Prostate gland (tissue), 2 donors: ENCODE data around the gene ACER2. TPM values are rescaled to one million over a fixed set of nuclear protein-coding genes. Genes with fewer than 3 reads are reported as not detected.

Source experiments
- DNase-seq: peaks from one replicate; pipeline ENCODE4 v3.0.0-alpha.2; 2019; ENCODE audit warnings: low spot score
- H3K27ac ChIP-seq, 2 donors: fragments of 200-600 bp; sonication (generic); 2 replicates each; pipeline ENCODE4 v1.5.1; 2017 to 2019
- H3K27me3 ChIP-seq: fragments of 200-600 bp; sonication (generic); replicated peaks from 2 replicates; pipeline ENCODE4 v1.5.1; 2019; ENCODE audit not compliant: insufficient read depth
- H3K36me3 ChIP-seq, 2 donors: fragments of 200-600 bp; sonication (generic); 1 replicate in 1 of 2; 2 replicates in 1 of 2; pipeline versions ENCODE4 v1.5.1 to v1.8.1; 2017 to 2019
- H3K4me1 ChIP-seq: fragments of 200-600 bp; sonication (generic); replicated peaks from 2 replicates; pipeline ENCODE4 v1.5.1; 2019
- H3K4me3 ChIP-seq, 2 donors: fragments of 200-600 bp; sonication (generic); 2 replicates each; pipeline ENCODE4 v1.5.1; 2017 to 2019
- H3K9me3 ChIP-seq: fragments of 200-600 bp; sonication (generic); 2 replicates; pipeline ENCODE4 v1.5.1; 2017
- CTCF ChIP-seq, 4 experiments: fragments of 200-600 bp in 2 of 4; fragments of 450-650 bp in 2 of 4; sonication (generic) in 2 of 4; IDR thresholded peaks; 1 replicate in 3 of 4; 2 replicates in 1 of 4; pipeline ENCODE4 v1.5.1; 2016 to 2019; ENCODE audit warnings: antibody characterized with exemption in 4 of 4, mild to moderate bottlenecking in 2 of 4, moderate library complexity in 2 of 4
- POLR2A ChIP-seq: fragments of 450-650 bp; IDR thresholded peaks from one replicate; pipeline ENCODE4 v1.6.1; 2016; ENCODE audit warnings: antibody characterized with exemption, mild to moderate bottlenecking
- POLR2AphosphoS5 ChIP-seq: sonication (generic); formaldehyde crosslinking; IDR thresholded peaks from one replicate; pipeline ENCODE4 v1.6.1; 2017; ENCODE audit warnings: antibody characterized with exemption
- WGBS: methylation state at CpG from one replicate; pipeline ENCODE4 v1.1.5; 2018; 5-methylcytosine and 5-hydroxymethylcytosine counted together
- intact Hi-C: fragments of 100-400 bp; cut with DNase I; formaldehyde crosslinking; loops from one replicate; pipeline ENCODE4 v1.14.2; 2022
- total RNA-seq, 2 donors: library from RNA; depleted of rRNA; stranded (reverse); fragments of >200 nt; gene quantifications; one replicate each; pipeline ENCODE4 v1.1.0, GENCODE V29; 2016

ACER2 gene
- total RNA-seq, 2 donors from 2014 or later: 11.1 to 14.0 TPM

- H3K9me3 ChIP-seq: no peaks in the 10 kb centered on the region
- H3K27me3 ChIP-seq: no peaks in the 10 kb centered on the region
- 89% methylated on average over 1 of the region's 1 CpG for WGBS
- no peak overlapping the region for H3K27ac ChIP-seq
- no peak overlapping the region for H3K4me3 ChIP-seq
- H3K36me3 ChIP-seq: no peaks in the 10 kb centered on the region
- TF ChIP-seq POLR2A: no peak
- no peak for TF ChIP-seq POLR2AphosphoS5
- TF ChIP-seq CTCF (IDR thresholded peaks at IDR 0.05): no peak
- H3K4me1 ChIP-seq: no peaks in the 10 kb centered on the region
- intact Hi-C loops: loop anchor here (5.0 kb wide), 1 partner anchor 425 kb away; no protein-coding TSS in a partner anchor
- DNase-seq: no peak
Measured at GRCh38 chr9:19497276-19497675, 88.5 kb downstream of the ACER2 start.

GRCh38 chr9:19498015-19498414, 89.2 kb downstream of the ACER2 start:
- intact Hi-C loops: loop anchor here (5.0 kb wide), 1 partner anchor 424 kb away; no protein-coding TSS in a partner anchor
- Histone ChIP-seq H3K9me3 (no peaks in the 10 kb centered on the region), H3K27me3 (no peaks in the 10 kb centered on the region), H3K27ac (no peak overlapping the region), H3K36me3 (no peaks in the 10 kb centered on the region), H3K4me1 (no peaks in the 10 kb centered on the region), H3K4me3 (no peak overlapping the region)
- TF ChIP-seq POLR2A (no peak), POLR2AphosphoS5 (no peak), CTCF (IDR thresholded peaks at IDR 0.05) (no peak)
- no peak for DNase-seq

Other genes starting within 250 kb of the ACER2 start
- gene DENND4C, start 178.3 kb upstream of the ACER2 start, total RNA-seq: 100 to 1,000 TPM in 1 of 2 donors, 10 to 100 TPM in 1; 71.4 to 104 TPM
- 1,000 to 10,000 TPM in 1 of 2 donors, 100 to 1,000 TPM in 1; 934 to 2,048 TPM for gene RPS6, start 28.8 kb upstream of the ACER2 start, total RNA-seq